WERI-Rb-1 (cell line): Measurements from ENCODE around the gene UBAC1.
A peak's percentile ranks its signal among the peaks of the same experiment; 100 is the strongest.

Source experiments
- DNase-seq: peaks from one replicate; pipeline ENCODE4 v3.0.0-alpha.2; 2020
- H3K27ac ChIP-seq: fragments of 250-450 bp; sonication (Bioruptor Pico); 2 replicates; pipeline ENCODE4 v1.5.1; 2020; ENCODE audit warnings: mild to moderate bottlenecking, moderate library complexity
- H3K27me3 ChIP-seq: fragments of 250-450 bp; sonication (Bioruptor Pico); 2 replicates; pipeline ENCODE4 v1.5.1; 2021; ENCODE audit warnings: mild to moderate bottlenecking, low read depth, moderate library complexity; ENCODE audit not compliant: insufficient read depth, severe bottlenecking
- H3K36me3 ChIP-seq: fragments of 250-450 bp; sonication (Bioruptor Pico); 2 replicates; pipeline ENCODE4 v1.5.1; 2020; ENCODE audit warnings: mild to moderate bottlenecking, moderate library complexity
- H3K4me3 ChIP-seq: 2 replicates; pipeline ENCODE4 v1.5.1; 2011; ENCODE audit warnings: low read depth, mild to moderate bottlenecking, control low read depth, low read length
- H3K9me3 ChIP-seq: fragments of 250-450 bp; sonication (Bioruptor Pico); 2 replicates; pipeline ENCODE4 v1.5.1; 2021; ENCODE audit warnings: mild to moderate bottlenecking, moderate library complexity; ENCODE audit not compliant: severe bottlenecking
- CTCF ChIP-seq: IDR thresholded peaks from 2 replicates; pipeline ENCODE4 v1.5.1; 2011; ENCODE audit warnings: low read depth, mild to moderate bottlenecking, control low read depth, inconsistent platforms, low read length

Gene UBAC1

GRCh38 chr9:135903358-135903656, 57.9 kb downstream of the UBAC1 start:
- H3K27me3 ChIP-seq: no peaks in the 10 kb centered on the region
- no peak for DNase-seq
- no peaks in the 10 kb centered on the region for H3K9me3 ChIP-seq
- no peak for TF ChIP-seq CTCF
- H3K27ac ChIP-seq: peak overlapping the region; percentile 2; the same call in 1 of the 2 replicates
- H3K4me3 ChIP-seq: no peak overlapping the region
- peaks cover 19% of the 10 kb centered on the region for H3K36me3 ChIP-seq

DNA sequence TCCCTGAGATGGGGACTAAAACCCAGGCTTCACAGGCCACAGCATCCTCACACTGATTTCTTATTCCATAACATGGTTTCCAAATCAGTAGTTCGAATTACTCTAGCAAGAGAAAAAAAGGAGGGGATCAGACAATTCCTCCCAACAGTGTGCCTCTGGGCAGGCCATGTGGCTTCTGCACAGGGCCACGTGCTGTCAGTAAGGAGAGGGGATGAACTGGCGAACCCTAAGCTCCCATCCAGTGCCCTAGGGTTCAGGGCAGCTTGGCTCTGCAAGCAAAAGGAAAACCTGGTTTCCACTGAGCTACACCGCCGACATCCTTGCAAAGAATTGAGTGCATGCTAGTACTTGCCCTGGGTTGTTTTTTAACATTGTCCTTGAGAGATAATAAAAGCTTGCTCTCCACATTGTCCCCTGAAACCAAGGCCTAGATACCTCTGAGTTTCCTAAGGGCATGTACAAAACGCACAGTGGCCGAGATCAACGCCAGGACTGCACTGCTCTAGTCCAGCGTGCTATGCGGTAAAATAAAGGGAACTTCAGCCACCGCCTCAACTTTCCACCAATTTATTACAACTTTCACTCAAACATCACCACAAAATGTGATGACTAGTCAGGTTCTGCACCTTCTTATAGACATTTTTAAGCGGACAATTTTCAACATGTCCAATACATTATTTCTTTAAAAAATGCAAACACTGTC, 58.4 kb downstream of the UBAC1 start:
- TF ChIP-seq CTCF: no peak
- no peak overlapping the region for H3K4me3 ChIP-seq
- no peaks in the 10 kb centered on the region for H3K9me3 ChIP-seq
- peak overlapping the region; percentile 48 for H3K27ac ChIP-seq
- H3K27me3 ChIP-seq: no peaks in the 10 kb centered on the region
- peaks cover 20% of the 10 kb centered on the region for H3K36me3 ChIP-seq
- DNase-seq: no peak

DNA sequence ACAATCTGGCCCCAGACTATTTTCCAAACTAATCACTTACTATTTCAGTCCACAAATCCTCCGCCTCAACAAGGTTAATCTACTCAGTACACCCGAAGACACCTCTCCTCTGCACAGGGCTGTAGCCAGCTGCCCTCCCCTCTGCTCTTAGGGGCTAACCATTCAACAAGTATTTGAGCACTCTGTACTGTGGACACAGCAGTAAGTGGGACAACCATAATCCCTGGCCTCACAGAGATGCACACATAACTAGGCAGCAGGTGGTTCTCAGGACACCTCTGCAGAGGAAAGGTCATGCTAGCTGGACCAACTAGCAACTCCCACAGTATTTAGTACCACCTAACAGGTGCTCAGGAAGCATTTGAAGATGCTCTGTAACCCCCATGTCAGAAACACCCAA, 59.3 kb downstream of the UBAC1 start:
- no peaks in the 10 kb centered on the region for H3K27me3 ChIP-seq
- no peaks in the 10 kb centered on the region for H3K9me3 ChIP-seq
- DNase-seq: peak; percentile 89
- TF ChIP-seq CTCF: no peak
- peaks cover 30% of the 10 kb centered on the region for H3K36me3 ChIP-seq
- no peak overlapping the region for H3K4me3 ChIP-seq
- peak overlapping the region; percentile 48 for H3K27ac ChIP-seq

GRCh38 chr9:135901031-135901758, 60.0 kb downstream of the UBAC1 start:
- Histone ChIP-seq H3K9me3 (no peaks in the 10 kb centered on the region), H3K27ac (peak overlapping the region; percentile 58), H3K4me3 (no peak overlapping the region), H3K27me3 (no peaks in the 10 kb centered on the region), H3K36me3 (peaks cover 31% of the 10 kb centered on the region)
- DNase-seq: no peak
- TF ChIP-seq CTCF: no peak

- peaks cover 21% of the 10 kb centered on the region for H3K36me3 ChIP-seq
- TF ChIP-seq CTCF: no peak
- DNase-seq: no peak
- no peak overlapping the region for H3K27ac ChIP-seq
- no peak overlapping the region for H3K4me3 ChIP-seq
- no peaks in the 10 kb centered on the region for H3K9me3 ChIP-seq
- no peaks in the 10 kb centered on the region for H3K27me3 ChIP-seq
Observed at GRCh38 chr9:135898634-135899407, 62.4 kb downstream of the UBAC1 start.
